ENCODE measurements around the gene CFL1. TPM values are rescaled to one million over a fixed set of nuclear protein-coding genes. Genes with fewer than 3 reads are reported as not detected.

The CFL1 gene
- total RNA-seq, 1 experiment from 2014 or later = 960 TPM

- no peaks in the 10 kb centered on the region for H3K27me3 Mint-ChIP-seq (ENCODE audit: insufficient read depth, unreplicated experiment)
- ChIA-PET CTCF (interaction anchor here (0.6 to 7.8 kb wide), 32 partner anchors 10 to 277 kb away, joined by 3 to 241 read pairs (median 4); partner anchors contain the start of genes AP5B1, BANF1, CFL1 and EIF1AD), POLR2A (interaction anchor here (0.5 kb wide), 1 partner anchor 40 kb away, joined by 9 read pairs; no protein-coding TSS in a partner anchor)
These were observed 26.1 kb upstream of the CFL1 start for GRCh38 chr11:65883786-65884715.

GRCh38 chr11:65883058-65883761, 25.2 kb upstream of the CFL1 start:
- H3K9me3 Mint-ChIP-seq (ENCODE audit: unreplicated experiment) = no peaks in the 10 kb centered on the region
- ChIA-PET CTCF (interaction anchor here (1.6 kb wide), 1 partner anchor 40 kb away, joined by 5 read pairs; no protein-coding TSS in a partner anchor), POLR2A (no interaction called here)
- Histone ChIP-seq H3K36me3 (ENCODE audit: control insufficient read depth, insufficient read depth, low read length) (peaks cover 4% of the 10 kb centered on the region), H3K9me3 (no peaks in the 10 kb centered on the region), H3K4me1 (peaks cover 13% of the 10 kb centered on the region), H3K27me3 (replicated peaks; ENCODE audit: control insufficient read depth, insufficient read depth, low read length) (no peaks in the 10 kb centered on the region), H3K4me3 (ENCODE audit: low read depth, low read length) (no peak overlapping the region)
- intact Hi-C loops (cut with micrococcal nuclease; ENCODE audit: unreplicated experiment) = no loop called here
- DNase-seq = no peak
- peaks cover 12% of the 10 kb centered on the region for H3K4me1 Mint-ChIP-seq (ENCODE audit: low read depth, unreplicated experiment)
- no peaks in the 10 kb centered on the region for H3K27me3 Mint-ChIP-seq (ENCODE audit: insufficient read depth, unreplicated experiment)
- H3K36me3 Mint-ChIP-seq (ENCODE audit: insufficient read depth, unreplicated experiment) = peaks cover 55% of the 10 kb centered on the region
- no TSS peak for BruUV-seq (replicated peaks)
- H3K27ac Mint-ChIP-seq (ENCODE audit: unreplicated experiment) = no peak overlapping the region
- H3K4me3 Mint-ChIP-seq (ENCODE audit: unreplicated experiment) = no peak overlapping the region
- no peak for TF ChIP-seq CTCF (IDR thresholded peaks at IDR 0.05; ENCODE audit: insufficient read depth in 1 of 2, low read depth in 1 of 2, low read length in 1 of 2, severe bottlenecking in 1 of 2, unreplicated experiment in 1 of 2)

More at GRCh38 chr11:65883786-65884715, 26.1 kb upstream of the CFL1 start:
- intact Hi-C loops (cut with micrococcal nuclease; ENCODE audit: unreplicated experiment) = loop anchor here (1.0 kb wide), 2 partner anchors 27 to 105 kb away; no protein-coding TSS in a partner anchor
- DNase-seq = no peak
- Mint-ChIP-seq H3K4me3 (ENCODE audit: unreplicated experiment) (no peak overlapping the region), H3K36me3 (ENCODE audit: insufficient read depth, unreplicated experiment) (peaks cover 52% of the 10 kb centered on the region), H3K9me3 (ENCODE audit: unreplicated experiment) (no peaks in the 10 kb centered on the region), H3K4me1 (ENCODE audit: low read depth, unreplicated experiment) (peaks cover 15% of the 10 kb centered on the region), H3K27ac (ENCODE audit: unreplicated experiment) (no peak overlapping the region)
- no peak for TF ChIP-seq CTCF (IDR thresholded peaks at IDR 0.05; ENCODE audit: insufficient read depth in 1 of 2, low read depth in 1 of 2, low read length in 1 of 2, severe bottlenecking in 1 of 2, unreplicated experiment in 1 of 2)
- H3K4me1 ChIP-seq = peaks cover 14% of the 10 kb centered on the region
- no TSS peak for BruUV-seq (replicated peaks)
- H3K27me3 ChIP-seq (replicated peaks; ENCODE audit: control insufficient read depth, insufficient read depth, low read length) = no peaks in the 10 kb centered on the region
- H3K9me3 ChIP-seq = no peaks in the 10 kb centered on the region
- H3K4me3 ChIP-seq (ENCODE audit: low read depth, low read length) = no peak overlapping the region
- peaks cover 4% of the 10 kb centered on the region for H3K36me3 ChIP-seq (ENCODE audit: control insufficient read depth, insufficient read depth, low read length)

Measured in Caco-2 (cell line).